LNCAP (cell line): ENCODE measurements around the gene ARL4C.

ENCODE experiments used
- TF ChIP-seq, protein P1 (sequence below): fragments of 450-650 bp; IDR thresholded peaks from 2 replicates; pipeline ENCODE4 v1.5.1; 2017; ENCODE audit warnings: mild to moderate bottlenecking

The ARL4C gene

DNA sequence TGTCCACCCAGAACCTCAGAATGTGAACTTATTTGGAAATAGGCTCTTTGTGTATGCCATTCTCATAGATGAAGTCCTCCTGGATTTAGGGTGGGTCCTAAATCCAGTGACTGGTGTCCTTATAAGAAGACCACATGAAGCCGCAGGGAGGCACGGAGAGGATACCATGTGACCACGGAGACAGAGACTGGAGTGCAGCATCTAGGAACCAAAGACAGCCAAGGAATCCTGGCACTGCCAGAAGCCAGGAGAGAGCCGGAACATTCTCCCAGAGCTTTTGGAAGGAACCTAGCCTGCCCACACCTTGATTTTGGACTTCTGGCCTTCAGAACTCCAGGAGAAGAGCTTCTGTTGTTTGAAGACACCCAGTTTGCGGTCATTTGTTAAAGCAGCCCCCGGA, 49.7 kb downstream of the ARL4C start:
- TF ChIP-seq, protein P1, sequence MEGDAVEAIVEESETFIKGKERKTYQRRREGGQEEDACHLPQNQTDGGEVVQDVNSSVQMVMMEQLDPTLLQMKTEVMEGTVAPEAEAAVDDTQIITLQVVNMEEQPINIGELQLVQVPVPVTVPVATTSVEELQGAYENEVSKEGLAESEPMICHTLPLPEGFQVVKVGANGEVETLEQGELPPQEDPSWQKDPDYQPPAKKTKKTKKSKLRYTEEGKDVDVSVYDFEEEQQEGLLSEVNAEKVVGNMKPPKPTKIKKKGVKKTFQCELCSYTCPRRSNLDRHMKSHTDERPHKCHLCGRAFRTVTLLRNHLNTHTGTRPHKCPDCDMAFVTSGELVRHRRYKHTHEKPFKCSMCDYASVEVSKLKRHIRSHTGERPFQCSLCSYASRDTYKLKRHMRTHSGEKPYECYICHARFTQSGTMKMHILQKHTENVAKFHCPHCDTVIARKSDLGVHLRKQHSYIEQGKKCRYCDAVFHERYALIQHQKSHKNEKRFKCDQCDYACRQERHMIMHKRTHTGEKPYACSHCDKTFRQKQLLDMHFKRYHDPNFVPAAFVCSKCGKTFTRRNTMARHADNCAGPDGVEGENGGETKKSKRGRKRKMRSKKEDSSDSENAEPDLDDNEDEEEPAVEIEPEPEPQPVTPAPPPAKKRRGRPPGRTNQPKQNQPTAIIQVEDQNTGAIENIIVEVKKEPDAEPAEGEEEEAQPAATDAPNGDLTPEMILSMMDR = no peak

DNA sequence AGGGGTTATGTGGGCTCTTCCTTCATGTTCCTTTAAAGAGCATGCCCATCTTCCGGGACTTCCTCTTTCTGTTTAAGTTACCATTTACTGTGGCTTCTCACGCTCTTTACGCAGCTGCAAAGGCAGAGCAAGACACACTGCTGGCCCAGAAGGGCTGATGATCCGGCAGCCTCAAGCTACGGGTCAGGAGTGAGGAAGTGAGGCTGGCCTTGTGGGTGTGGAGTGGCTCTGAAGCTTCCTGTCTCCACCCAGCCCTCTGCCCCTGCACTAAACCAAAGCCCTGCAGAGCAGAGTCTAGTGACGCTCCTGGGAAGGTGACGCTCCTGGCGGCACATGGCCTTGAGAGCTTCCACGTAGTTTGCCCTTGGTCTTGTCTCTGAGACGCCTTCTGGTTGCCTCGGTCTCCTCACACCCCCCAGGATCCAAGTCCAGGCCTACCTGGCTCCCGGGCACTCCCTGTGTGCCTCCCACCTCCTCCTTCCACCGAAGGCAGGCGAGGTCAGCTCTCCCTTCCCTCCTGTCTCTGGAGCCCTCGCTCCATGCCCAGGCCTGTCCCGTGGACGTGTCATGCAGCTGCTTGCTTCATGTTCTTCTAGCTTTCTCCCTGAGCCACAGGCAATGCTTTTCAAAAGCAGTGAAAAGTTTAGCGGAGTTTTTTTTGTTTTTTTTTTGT, 50.3 kb downstream of the ARL4C start:
- TF ChIP-seq, protein P1 = no peak

- TF ChIP-seq, protein P1 = no peak
Measured at GRCh38 chr2:234444893-234445292, 52.0 kb downstream of the ARL4C start.

GRCh38 chr2:234444242-234444730, 52.6 kb downstream of the ARL4C start:
- TF ChIP-seq, protein P1 = no peak
